HCT116 (cell line): Measurements from ENCODE around the gene S100G. TPM values are rescaled to one million over a fixed set of nuclear protein-coding genes. Genes with fewer than 3 reads are reported as not detected.

ENCODE experiments used
- ATAC-seq: fragments of 200-7000 bp; cut with Tn5 transposase; 2 replicates; pipeline ENCODE4 v1.9.1; 2020; ENCODE audit warnings: mild to moderate bottlenecking, moderate library complexity
- BruUV-seq: library from RNA; stranded (reverse); fragments of 400-500 nt; replicated peaks from 2 replicates; lab custom pipeline; 2021; lab: Mats Ljungman, UMichigan
- CTCF ChIA-PET: fragments of 300-600 bp; sonication (Branson Sonifier 250); formaldehyde crosslinking; loops from one replicate; lab custom pipeline; 2021; ENCODE audit warnings: antibody characterized with exemption; lab: Charles Lee
- POLR2A ChIA-PET: fragments of 300-600, 350-600 bp; sonication (Branson Sonifier 250); formaldehyde crosslinking; loops from one replicate; lab custom pipeline; 2021; ENCODE audit warnings: antibody characterized with exemption; lab: Charles Lee
- RAD21 ChIA-PET, 2 experiments: fragments of 300-600 bp; sonication (Branson Sonifier 250); formaldehyde crosslinking; loops; one replicate each; lab custom pipeline; 2023; ENCODE audit warnings: low total read pairs in 2 of 2; ENCODE audit not compliant: uncharacterized antibody in 2 of 2, unreplicated experiment in 2 of 2, low non-redundant PET in 1 of 2; lab: Charles Lee
- DNase-seq: peaks from one replicate; pipeline ENCODE4 v3.0.0-alpha.2; 2010; ENCODE audit warnings: low read depth, low spot score
- H2AFZ ChIP-seq: fragments of 200-600 bp; shearing (Covaris generic), sonication (generic); 2 replicates; pipeline ENCODE4 v1.6.1; 2017; ENCODE audit warnings: low read depth, mixed run types, mixed read lengths, antibody characterized with exemption, low read length; ENCODE audit not compliant: poor library complexity, severe bottlenecking
- H3K27ac ChIP-seq: 2 replicates; pipeline ENCODE4 v1.5.1; 2012; ENCODE audit warnings: low read depth, low read length
- H3K27me3 ChIP-seq: fragments of 200-600 bp; sonication (generic); 2 replicates; pipeline ENCODE4 v1.6.1; 2016; ENCODE audit warnings: mixed run types, low read length, mixed read lengths; ENCODE audit not compliant: insufficient read depth
- H3K36me3 ChIP-seq, 2 experiments: fragments of 200-500 bp in 1 of 2; fragments of 200-600 bp in 1 of 2; sonication (Bioruptor generic) in 1 of 2; sonication (generic) in 1 of 2; 2 replicates each; pipeline versions ENCODE4 v1.5.1 to v1.6.1; 2014 to 2016; ENCODE audit warnings: low read length in 2 of 2, inconsistent platforms in 1 of 2, mixed read lengths in 1 of 2, mixed run types in 1 of 2; ENCODE audit not compliant: insufficient read depth in 2 of 2, control insufficient read depth in 1 of 2
- H3K4me1 ChIP-seq, 2 experiments: fragments of 200-600 bp in 1 of 2; sonication (generic) in 1 of 2; 2 replicates each; pipeline versions ENCODE4 v1.5.1 to v1.6.1; 2012 to 2017; ENCODE audit warnings: low read length in 2 of 2, inconsistent platforms in 1 of 2, mild to moderate bottlenecking in 1 of 2, mixed read lengths in 1 of 2, mixed run types in 1 of 2, moderate library complexity in 1 of 2; ENCODE audit not compliant: insufficient read depth in 2 of 2, control insufficient read depth in 1 of 2
- H3K4me2 ChIP-seq: fragments of 200-600 bp; sonication (generic); 2 replicates; pipeline ENCODE4 v1.6.1; 2017; ENCODE audit warnings: mixed run types, low read length, mixed read lengths
- H3K4me3 ChIP-seq, 2 experiments: fragments of 200-600 bp in 1 of 2; sonication (generic) in 1 of 2; replicated peaks in 1 of 2; 2 replicates each; pipeline ENCODE4 v1.5.1; 2011 to 2016; ENCODE audit warnings: low read length in 2 of 2, control low read depth in 1 of 2, low read depth in 1 of 2, mild to moderate bottlenecking in 1 of 2, mixed read lengths in 1 of 2, mixed run types in 1 of 2
- H3K79me2 ChIP-seq: fragments of 200-600 bp; sonication (generic); 2 replicates; pipeline ENCODE4 v1.6.1; 2017; ENCODE audit warnings: mild to moderate bottlenecking, mixed run types, low read length, moderate library complexity, mixed read lengths; ENCODE audit not compliant: insufficient read depth
- H3K9ac ChIP-seq: fragments of 200-600 bp; sonication (generic); 2 replicates; pipeline ENCODE4 v1.6.1; 2016; ENCODE audit warnings: low read length, mixed read lengths
- H3K9me2 ChIP-seq: fragments of 200-600 bp; sonication (generic), shearing (Covaris generic); 2 replicates; pipeline ENCODE4 v1.6.1; 2017; ENCODE audit warnings: mixed run types, mild to moderate bottlenecking, moderate library complexity; ENCODE audit not compliant: insufficient read depth
- H3K9me3 ChIP-seq, 2 experiments: fragments of 200-500 bp in 1 of 2; fragments of 200-600 bp in 1 of 2; sonication (Bioruptor generic) in 1 of 2; sonication (generic) in 1 of 2; 2 replicates each; pipeline ENCODE4 v1.6.1; 2014 to 2017; ENCODE audit warnings: low read length in 2 of 2, mixed read lengths in 2 of 2, inconsistent platforms in 1 of 2, low read depth in 1 of 2, mild to moderate bottlenecking in 1 of 2, mixed run types in 1 of 2, moderate library complexity in 1 of 2; ENCODE audit not compliant: control insufficient read depth in 1 of 2, insufficient read depth in 1 of 2
- H4K20me1 ChIP-seq: fragments of 200-600 bp; sonication (generic), shearing (Covaris generic); 2 replicates; pipeline ENCODE4 v1.6.1; 2017; ENCODE audit warnings: mixed run types, mild to moderate bottlenecking, moderate library complexity; ENCODE audit not compliant: insufficient read depth
- CBX3 ChIP-seq: IDR thresholded peaks from 2 replicates; pipeline ENCODE4 v1.6.1; 2012; ENCODE audit warnings: low read depth
- CEBPB ChIP-seq: IDR thresholded peaks from 2 replicates; pipeline ENCODE4 v1.6.1; 2012; ENCODE audit warnings: low read depth
- CTCF ChIP-seq, 3 experiments: fragments of 200-600 bp in 1 of 3; sonication (generic) in 1 of 3; IDR thresholded peaks in 2 of 3; conservative IDR thresholded peaks in 1 of 3; 2 replicates each; pipeline ENCODE4 v1.5.1; 2012 to 2017; ENCODE audit warnings: low read depth in 2 of 3, low read length in 2 of 3, antibody characterized with exemption in 1 of 3, borderline replicate concordance in 1 of 3, control low read depth in 1 of 3, mild to moderate bottlenecking in 1 of 3, mixed read lengths in 1 of 3, mixed run types in 1 of 3, moderate library complexity in 1 of 3; ENCODE audit not compliant: insufficient read depth in 1 of 3
- EGR1 ChIP-seq: IDR thresholded peaks from 2 replicates; pipeline ENCODE4 v1.6.1; 2012; ENCODE audit warnings: low read depth
- ELF1 ChIP-seq: IDR thresholded peaks from 2 replicates; pipeline ENCODE4 v1.6.1; 2012; ENCODE audit warnings: low read depth, borderline replicate concordance
- EZH2phosphoT487 ChIP-seq: fragments of 200-600 bp; IDR thresholded peaks from 2 replicates; pipeline ENCODE4 v1.6.1; 2018; ENCODE audit warnings: antibody characterized with exemption, borderline replicate concordance
- JUND ChIP-seq: IDR thresholded peaks from 2 replicates; pipeline ENCODE4 v1.6.1; 2012
- POLR2A ChIP-seq: IDR thresholded peaks from 2 replicates; pipeline ENCODE4 v1.7.0; 2011; ENCODE audit warnings: borderline replicate concordance; ENCODE audit not compliant: insufficient read depth, insufficient read length; ENCODE audit errors: extremely low read depth
- SIN3A ChIP-seq: IDR thresholded peaks from 2 replicates; pipeline ENCODE4 v1.6.1; 2012; ENCODE audit warnings: low read depth
- SRF ChIP-seq: IDR thresholded peaks from 2 replicates; pipeline ENCODE4 v1.6.1; 2012; ENCODE audit warnings: low read depth
- TCF7L2 ChIP-seq: IDR thresholded peaks from 2 replicates; pipeline ENCODE4 v1.7.0; 2011; ENCODE audit warnings: borderline replicate concordance, inconsistent platforms; ENCODE audit not compliant: insufficient read depth, insufficient read length; ENCODE audit errors: extremely low read depth
- YY1 ChIP-seq: IDR thresholded peaks from 2 replicates; pipeline ENCODE4 v1.6.1; 2011; ENCODE audit warnings: low read length, low read depth, moderate library complexity, mild to moderate bottlenecking; ENCODE audit not compliant: insufficient replicate concordance; ENCODE audit errors: extremely low read depth
- ZFX ChIP-seq: fragments of 450-650 bp; IDR thresholded peaks from 2 replicates; pipeline ENCODE4 v1.6.1; 2017
- ZNF274 ChIP-seq: fragments of 200-500 bp; sonication (Bioruptor generic); IDR thresholded peaks from 2 replicates; pipeline ENCODE4 v1.6.1; 2014; ENCODE audit warnings: mild to moderate bottlenecking, low read depth, low read length, inconsistent platforms
- intact Hi-C: fragments of 100-400 bp; cut with micrococcal nuclease; formaldehyde crosslinking; loops from 2 replicates; pipeline ENCODE4 v1.10.0; 2022
- total RNA-seq: library from RNA; stranded (reverse); gene quantifications from one replicate; pipeline ENCODE4 v1.2.1, GENCODE V29; 2021; ENCODE audit not compliant: unreplicated experiment
- TF ChIP-seq, protein P1 (sequence below): IDR thresholded peaks from 2 replicates; pipeline ENCODE4 v1.6.1; 2011; ENCODE audit warnings: mild to moderate bottlenecking, low read length, moderate library complexity; ENCODE audit not compliant: insufficient replicate concordance; ENCODE audit errors: extremely low read depth
- TF ChIP-seq, protein P2 (sequence below): IDR thresholded peaks from 2 replicates; pipeline ENCODE4 v1.6.1; 2012
- TF ChIP-seq, protein P3 (sequence below): IDR thresholded peaks from 2 replicates; pipeline ENCODE4 v1.6.1; 2012; ENCODE audit warnings: low read depth

S100G gene
- total RNA-seq, 1 experiment from 2014 or later: not detected

DNA sequence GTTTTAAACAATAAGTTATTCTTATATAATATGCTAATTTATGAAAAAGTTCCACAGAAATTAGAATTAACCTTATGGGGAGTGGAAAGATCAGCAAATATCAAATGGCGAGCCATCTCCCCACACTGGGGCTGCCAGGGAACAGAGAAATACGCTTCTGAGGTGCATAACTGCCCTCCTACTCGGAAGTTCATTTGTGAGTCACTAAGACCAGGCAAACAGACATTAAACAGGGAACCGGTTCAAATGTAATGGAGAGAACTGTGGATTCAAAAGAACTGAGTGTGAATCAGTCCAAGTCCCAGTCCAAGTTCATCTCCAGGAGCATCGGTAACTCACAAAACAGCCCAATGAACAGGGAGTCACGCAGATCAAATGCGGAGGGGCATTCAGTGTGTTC, 11.4 kb upstream of the S100G start:
- H3K9ac ChIP-seq: no peak overlapping the region
- ATAC-seq: no peak
- H3K4me1 ChIP-seq: no peaks in the 10 kb centered on the region
- H3K27me3 ChIP-seq: no peaks in the 10 kb centered on the region
- no peak overlapping the region for H2AFZ ChIP-seq
- H3K4me2 ChIP-seq: no peak overlapping the region
- no peak for DNase-seq
- BruUV-seq: no TSS peak
- H3K79me2 ChIP-seq: no peaks in the 10 kb centered on the region
- no peaks in the 10 kb centered on the region for H3K9me3 ChIP-seq
- H3K36me3 ChIP-seq: no peaks in the 10 kb centered on the region
- POLR2A ChIA-PET: no interaction called here
- TF ChIP-seq SRF (no peak), POLR2A (no peak), CEBPB (no peak), YY1 (no peak), CTCF (IDR thresholded peaks at IDR 0.05 in 2 of 3, conservative IDR thresholded peaks at IDR 0.05 in 1 of 3; ENCODE audit: borderline replicate concordance in 1 of 3, insufficient read depth in 1 of 3, low read depth in 2 of 3, low read length in 2 of 3) (no peak), ZNF274 (no peak), EGR1 (no peak), ZFX (no peak), CBX3 (no peak), JUND (no peak), ELF1 (no peak), SIN3A (no peak), EZH2phosphoT487 (no peak), TCF7L2 (no peak)
- TF ChIP-seq, protein P1, sequence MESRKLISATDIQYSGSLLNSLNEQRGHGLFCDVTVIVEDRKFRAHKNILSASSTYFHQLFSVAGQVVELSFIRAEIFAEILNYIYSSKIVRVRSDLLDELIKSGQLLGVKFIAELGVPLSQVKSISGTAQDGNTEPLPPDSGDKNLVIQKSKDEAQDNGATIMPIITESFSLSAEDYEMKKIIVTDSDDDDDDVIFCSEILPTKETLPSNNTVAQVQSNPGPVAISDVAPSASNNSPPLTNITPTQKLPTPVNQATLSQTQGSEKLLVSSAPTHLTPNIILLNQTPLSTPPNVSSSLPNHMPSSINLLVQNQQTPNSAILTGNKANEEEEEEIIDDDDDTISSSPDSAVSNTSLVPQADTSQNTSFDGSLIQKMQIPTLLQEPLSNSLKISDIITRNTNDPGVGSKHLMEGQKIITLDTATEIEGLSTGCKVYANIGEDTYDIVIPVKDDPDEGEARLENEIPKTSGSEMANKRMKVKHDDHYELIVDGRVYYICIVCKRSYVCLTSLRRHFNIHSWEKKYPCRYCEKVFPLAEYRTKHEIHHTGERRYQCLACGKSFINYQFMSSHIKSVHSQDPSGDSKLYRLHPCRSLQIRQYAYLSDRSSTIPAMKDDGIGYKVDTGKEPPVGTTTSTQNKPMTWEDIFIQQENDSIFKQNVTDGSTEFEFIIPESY: no peak
- TF ChIP-seq, protein P2, sequence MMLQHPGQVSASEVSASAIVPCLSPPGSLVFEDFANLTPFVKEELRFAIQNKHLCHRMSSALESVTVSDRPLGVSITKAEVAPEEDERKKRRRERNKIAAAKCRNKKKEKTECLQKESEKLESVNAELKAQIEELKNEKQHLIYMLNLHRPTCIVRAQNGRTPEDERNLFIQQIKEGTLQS: no peak
- TF ChIP-seq, protein P3, sequence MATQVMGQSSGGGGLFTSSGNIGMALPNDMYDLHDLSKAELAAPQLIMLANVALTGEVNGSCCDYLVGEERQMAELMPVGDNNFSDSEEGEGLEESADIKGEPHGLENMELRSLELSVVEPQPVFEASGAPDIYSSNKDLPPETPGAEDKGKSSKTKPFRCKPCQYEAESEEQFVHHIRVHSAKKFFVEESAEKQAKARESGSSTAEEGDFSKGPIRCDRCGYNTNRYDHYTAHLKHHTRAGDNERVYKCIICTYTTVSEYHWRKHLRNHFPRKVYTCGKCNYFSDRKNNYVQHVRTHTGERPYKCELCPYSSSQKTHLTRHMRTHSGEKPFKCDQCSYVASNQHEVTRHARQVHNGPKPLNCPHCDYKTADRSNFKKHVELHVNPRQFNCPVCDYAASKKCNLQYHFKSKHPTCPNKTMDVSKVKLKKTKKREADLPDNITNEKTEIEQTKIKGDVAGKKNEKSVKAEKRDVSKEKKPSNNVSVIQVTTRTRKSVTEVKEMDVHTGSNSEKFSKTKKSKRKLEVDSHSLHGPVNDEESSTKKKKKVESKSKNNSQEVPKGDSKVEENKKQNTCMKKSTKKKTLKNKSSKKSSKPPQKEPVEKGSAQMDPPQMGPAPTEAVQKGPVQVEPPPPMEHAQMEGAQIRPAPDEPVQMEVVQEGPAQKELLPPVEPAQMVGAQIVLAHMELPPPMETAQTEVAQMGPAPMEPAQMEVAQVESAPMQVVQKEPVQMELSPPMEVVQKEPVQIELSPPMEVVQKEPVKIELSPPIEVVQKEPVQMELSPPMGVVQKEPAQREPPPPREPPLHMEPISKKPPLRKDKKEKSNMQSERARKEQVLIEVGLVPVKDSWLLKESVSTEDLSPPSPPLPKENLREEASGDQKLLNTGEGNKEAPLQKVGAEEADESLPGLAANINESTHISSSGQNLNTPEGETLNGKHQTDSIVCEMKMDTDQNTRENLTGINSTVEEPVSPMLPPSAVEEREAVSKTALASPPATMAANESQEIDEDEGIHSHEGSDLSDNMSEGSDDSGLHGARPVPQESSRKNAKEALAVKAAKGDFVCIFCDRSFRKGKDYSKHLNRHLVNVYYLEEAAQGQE: no peak
- H3K27ac ChIP-seq: no peak overlapping the region
- RAD21 ChIA-PET: no interaction called here
- intact Hi-C loops: no loop called here
- H3K4me3 ChIP-seq: no peak overlapping the region
- no peaks in the 10 kb centered on the region for H4K20me1 ChIP-seq
- H3K9me2 ChIP-seq: no peaks in the 10 kb centered on the region
- CTCF ChIA-PET: no interaction called here
